Ectodermal cell (in vitro differentiated cells): ENCODE measurements around the gene CUL7. TPM values are rescaled to one million over a fixed set of nuclear protein-coding genes. Genes with fewer than 3 reads are reported as not detected.

Experiments
- H3K27ac ChIP-seq: 2 replicates; pipeline ENCODE4 v1.7.0; 2013; ENCODE audit warnings: mild to moderate bottlenecking, low read depth, low read length; ENCODE audit not compliant: insufficient read depth, poor library complexity, severe bottlenecking
- H3K27me3 ChIP-seq: 2 replicates; pipeline ENCODE4 v1.7.0; 2013; ENCODE audit warnings: mild to moderate bottlenecking, low read length; ENCODE audit not compliant: insufficient read depth, control insufficient read depth, poor library complexity, severe bottlenecking
- H3K36me3 ChIP-seq: one replicate; pipeline ENCODE4 v1.7.0; 2013; ENCODE audit warnings: low read length; ENCODE audit not compliant: control insufficient read depth, insufficient read depth
- H3K4me1 ChIP-seq: one replicate; pipeline ENCODE4 v1.7.0; 2013; ENCODE audit warnings: low read length; ENCODE audit not compliant: control insufficient read depth, insufficient read depth
- H3K4me3 ChIP-seq: 2 replicates; pipeline ENCODE4 v1.7.0; 2013; ENCODE audit warnings: low read depth, low read length, control low read depth; ENCODE audit not compliant: insufficient read depth
- H3K9me3 ChIP-seq: 2 replicates; pipeline ENCODE4 v1.7.0; 2013; ENCODE audit warnings: mild to moderate bottlenecking, low read length, moderate library complexity; ENCODE audit not compliant: control insufficient read depth
- WGBS, 2 experiments: methylation state at CpG; one replicate each; pipeline ENCODE4 v1.1.7; 2013; ENCODE audit warnings: missing lambda C conversion rate in 2 of 2; 5-methylcytosine and 5-hydroxymethylcytosine counted together
- polyA plus RNA-seq, 4 experiments: library from polyadenylated mRNA; stranded (reverse); fragments of 50-300 nt; gene quantifications; one replicate each; pipeline ENCODE4 v1.2.3, GENCODE V29; 2013

CUL7 gene
- 36.0 TPM for polyA plus RNA-seq (2013, experiment 1 of 4)
- 36.3 TPM for polyA plus RNA-seq (2013, experiment 2 of 4)
- polyA plus RNA-seq (2013, experiment 3 of 4): 25.3 TPM
- polyA plus RNA-seq (2013, experiment 4 of 4): 30.0 TPM

DNA sequence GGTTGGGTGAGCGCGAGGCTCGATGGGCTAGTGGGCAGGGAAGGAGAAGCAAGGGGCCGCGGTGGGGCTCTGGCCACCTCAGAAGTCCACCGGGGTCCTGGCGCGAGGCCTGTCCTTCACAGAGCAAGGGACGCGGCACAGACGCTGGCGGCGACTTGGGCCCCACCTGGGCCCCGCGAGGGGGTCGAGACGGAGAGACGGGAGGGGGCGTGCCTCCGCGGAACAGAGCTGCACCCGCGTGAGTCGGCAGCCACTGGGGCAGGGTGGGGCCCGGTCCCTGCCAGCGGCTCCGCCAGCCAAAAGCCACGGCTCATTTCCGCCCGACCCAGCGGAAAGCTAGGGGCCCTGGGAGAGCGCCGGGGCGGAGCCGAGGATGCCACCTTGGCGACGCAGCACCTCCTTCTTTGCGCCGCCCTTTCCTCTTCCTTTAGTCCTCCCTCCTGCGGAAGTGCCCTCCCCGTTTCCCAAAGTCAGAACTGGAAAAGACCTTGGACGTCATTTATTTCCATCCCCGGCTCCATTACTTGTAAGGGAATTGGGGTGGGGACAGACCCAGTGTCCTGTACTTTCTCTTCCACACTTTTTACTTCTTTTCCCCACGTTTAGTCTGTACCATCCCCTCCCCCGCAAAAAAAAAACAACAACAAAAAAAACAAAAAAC, at the start of gene CUL7:
TSS of gene CUL7 (minus strand) at position 307 of the 661 bp plus-strand sequence. CDS start 1,063 bp downstream, outside the sequence.
- Histone ChIP-seq H3K36me3 (peaks cover 15% of the 10 kb centered on the region), H3K4me1 (peaks cover 15% of the 10 kb centered on the region), H3K9me3 (no peaks in the 10 kb centered on the region), H3K4me3 (peak within 1 kb of the TSS; percentile 82), H3K27me3 (no peaks in the 10 kb centered on the region), H3K27ac (peak within 1 kb of the TSS; percentile 71)
- 1 to 3% methylated on average over 44 to 45 of the region's 45 CpGs for WGBS, 2 experiments

DNA sequence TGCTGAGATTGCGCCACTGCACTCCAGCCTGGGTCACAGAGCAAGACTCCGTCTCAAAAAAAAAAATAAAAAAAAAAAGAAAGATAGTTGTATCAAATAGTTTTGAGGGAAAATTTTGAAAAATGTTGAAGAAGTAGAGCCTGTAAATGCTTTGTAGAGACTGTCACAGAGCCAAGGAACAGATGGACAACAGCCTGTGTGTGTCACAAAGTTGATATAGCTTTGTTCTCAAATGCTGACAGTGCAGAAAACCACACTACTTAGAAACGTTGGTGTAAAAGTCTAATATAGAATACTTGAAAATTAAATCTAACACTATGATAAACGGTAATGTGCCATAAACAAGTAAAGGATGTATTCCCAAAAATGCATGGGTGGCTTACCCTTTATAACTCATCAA, 47.8 kb upstream of the CUL7 start:
- peaks cover 14% of the 10 kb centered on the region for H3K4me1 ChIP-seq
- no peaks in the 10 kb centered on the region for H3K9me3 ChIP-seq
- H3K27me3 ChIP-seq: no peaks in the 10 kb centered on the region
- no peaks in the 10 kb centered on the region for H3K36me3 ChIP-seq
- H3K27ac ChIP-seq: no peak overlapping the region
- WGBS, 2 experiments: 84 to 98% methylated on average over 3 to 4 of the region's 4 CpGs
- no peak overlapping the region for H3K4me3 ChIP-seq

DNA sequence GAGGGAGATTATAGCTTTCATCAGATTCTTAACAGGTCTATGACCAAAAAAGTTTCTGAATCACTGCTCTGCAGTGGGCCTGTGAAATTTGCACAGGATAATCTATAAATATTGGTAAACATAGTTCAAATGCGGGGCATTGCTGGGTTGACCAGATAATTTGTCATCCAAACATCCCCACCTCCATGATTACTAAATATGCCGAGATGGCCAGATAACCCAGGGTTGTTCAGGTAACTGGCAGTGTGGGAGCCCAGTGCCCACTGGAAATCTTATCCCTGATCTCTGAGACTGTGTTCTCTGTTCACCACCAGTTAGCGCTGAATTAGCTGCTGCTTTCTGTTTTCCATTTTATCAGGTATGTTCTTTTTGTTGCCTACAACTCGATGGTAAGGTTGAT, 43.9 kb upstream of the CUL7 start:
- Histone ChIP-seq H3K36me3 (no peaks in the 10 kb centered on the region), H3K9me3 (no peaks in the 10 kb centered on the region), H3K27ac (no peak overlapping the region), H3K4me1 (peaks cover 34% of the 10 kb centered on the region), H3K4me3 (no peak overlapping the region), H3K27me3 (no peaks in the 10 kb centered on the region)
- 91 to 92% methylated on average over 4 of the region's 4 CpGs for WGBS, 2 experiments

DNA sequence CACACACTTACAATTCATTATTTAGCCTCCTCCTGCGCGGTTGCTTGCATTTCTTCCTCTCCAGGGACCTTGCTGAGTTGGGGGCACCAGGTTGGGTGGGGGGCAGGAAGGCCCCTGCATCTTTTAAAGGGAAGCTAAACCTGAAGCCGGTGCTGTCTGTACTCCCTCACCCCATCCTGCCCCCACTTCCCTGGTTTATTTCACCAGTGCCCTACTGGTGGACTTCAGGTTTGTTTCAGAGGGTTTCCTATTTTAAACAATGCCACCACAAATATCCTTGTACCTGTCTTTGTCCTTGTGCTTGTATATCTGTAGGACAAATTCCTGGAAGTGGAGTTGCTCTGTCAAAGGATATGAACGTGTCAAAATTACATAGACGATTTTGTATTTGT, 43.4 kb upstream of the CUL7 start:
- no peaks in the 10 kb centered on the region for H3K36me3 ChIP-seq
- no peaks in the 10 kb centered on the region for H3K27me3 ChIP-seq
- no peak overlapping the region for H3K4me3 ChIP-seq
- H3K9me3 ChIP-seq: no peaks in the 10 kb centered on the region
- no peak overlapping the region for H3K27ac ChIP-seq
- H3K4me1 ChIP-seq: peaks cover 34% of the 10 kb centered on the region
- WGBS, 2 experiments: 80 to 85% methylated on average over 5 of the region's 5 CpGs

DNA sequence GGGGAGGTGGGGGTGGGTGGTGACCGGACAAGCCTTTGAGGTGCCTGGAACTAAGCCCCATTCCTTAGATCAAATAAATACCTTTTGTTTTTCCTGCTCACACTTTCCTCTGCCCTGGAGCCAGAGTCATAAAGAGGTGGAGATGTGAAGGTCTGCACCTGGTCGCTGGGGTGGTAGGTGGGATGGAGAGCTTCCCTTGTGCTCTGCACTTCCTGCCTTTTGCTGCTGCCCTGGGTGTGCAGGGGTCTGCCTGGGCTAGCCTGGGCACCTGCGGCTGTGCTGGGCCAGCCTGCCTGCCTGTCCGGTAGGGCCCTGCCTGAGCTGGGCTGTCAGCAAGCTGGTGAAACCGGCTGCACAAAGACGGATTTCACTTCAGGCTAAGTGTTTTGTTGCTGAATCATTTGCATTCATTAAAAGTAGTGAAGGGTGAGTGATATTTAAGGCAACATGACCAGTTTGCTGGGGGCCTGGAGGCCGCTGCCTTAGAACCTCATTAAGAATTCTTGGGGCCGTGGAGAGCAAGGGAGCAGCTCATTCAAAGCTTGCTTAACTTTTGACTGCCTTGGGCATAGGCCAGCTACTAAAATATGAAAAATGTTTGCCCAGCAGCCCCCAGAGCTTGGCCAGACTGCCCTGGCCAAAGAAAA, 42.9 kb upstream of the CUL7 start:
- no peaks in the 10 kb centered on the region for H3K36me3 ChIP-seq
- peak overlapping the region; percentile 55 for H3K27ac ChIP-seq
- WGBS, 2 experiments: 51 to 56% methylated on average over 7 of the region's 8 CpGs
- H3K4me1 ChIP-seq: peaks cover 34% of the 10 kb centered on the region
- H3K9me3 ChIP-seq: no peaks in the 10 kb centered on the region
- no peaks in the 10 kb centered on the region for H3K27me3 ChIP-seq
- H3K4me3 ChIP-seq: no peak overlapping the region

DNA sequence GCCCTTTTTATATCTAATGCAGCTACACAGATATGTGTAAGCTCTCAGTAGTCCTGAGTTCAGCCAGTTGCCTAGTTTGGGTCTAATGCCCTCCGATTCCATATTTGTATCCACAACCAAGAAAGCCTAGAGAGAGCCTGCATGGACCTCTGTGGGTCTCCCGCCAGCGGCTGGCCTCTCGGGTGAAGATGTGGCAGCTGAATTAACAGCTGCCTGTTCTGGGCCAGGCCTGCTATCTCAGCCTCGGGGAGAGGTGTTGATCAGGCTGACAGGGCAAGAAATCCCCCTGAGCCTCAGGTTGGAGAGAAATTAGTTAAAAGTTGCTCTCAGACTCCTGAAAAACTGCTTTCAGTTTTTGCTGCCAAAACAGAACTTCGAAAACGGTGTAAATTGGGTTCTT, 42.3 kb upstream of the CUL7 start:
- Histone ChIP-seq H3K9me3 (no peaks in the 10 kb centered on the region), H3K36me3 (no peaks in the 10 kb centered on the region), H3K27me3 (no peaks in the 10 kb centered on the region), H3K27ac (peak overlapping the region; percentile 55), H3K4me1 (peaks cover 36% of the 10 kb centered on the region), H3K4me3 (no peak overlapping the region)
- 78 to 84% methylated on average over 7 of the region's 7 CpGs for WGBS, 2 experiments

DNA sequence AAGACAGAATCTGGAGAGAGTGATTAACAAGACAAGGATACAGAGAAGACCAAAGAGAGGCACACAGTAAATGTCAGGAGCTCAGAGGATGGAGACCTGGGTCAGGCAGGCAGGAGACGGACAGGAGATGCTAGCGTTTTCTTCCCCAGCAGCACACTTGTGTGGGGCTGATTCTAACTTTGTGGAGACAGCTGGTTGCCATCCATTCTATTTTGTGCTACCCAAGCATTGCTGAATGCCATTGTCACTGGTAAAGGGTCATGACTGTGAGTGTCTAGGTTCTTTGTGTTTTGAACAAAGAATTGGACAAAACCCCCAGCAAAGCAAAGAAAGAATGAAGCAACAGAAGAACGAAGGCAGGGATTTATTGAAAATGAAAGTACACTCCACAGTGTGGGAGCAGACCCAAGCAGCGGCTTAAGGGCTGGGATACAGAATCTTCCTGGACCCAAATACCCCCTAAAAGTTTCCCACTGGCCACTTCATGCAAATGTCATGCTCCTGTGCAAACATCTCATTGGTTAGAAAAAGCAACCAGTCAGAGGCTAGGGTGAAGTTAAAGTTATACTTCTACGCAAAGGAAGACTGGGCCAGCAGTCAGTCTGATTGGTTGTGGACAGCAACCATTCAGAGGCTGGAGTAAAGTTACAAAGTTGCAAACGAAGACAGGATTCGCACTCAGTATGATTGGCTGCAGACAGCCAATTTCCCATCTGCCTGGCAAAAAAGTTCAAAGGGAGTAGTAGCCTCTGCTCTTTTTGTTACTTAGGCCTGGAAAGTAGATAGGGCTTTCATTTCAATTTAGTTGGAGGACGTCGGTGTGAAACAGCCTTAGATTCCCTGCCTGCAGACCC, 40.0 kb upstream of the CUL7 start:
- no peaks in the 10 kb centered on the region for H3K36me3 ChIP-seq
- H3K4me1 ChIP-seq: peaks cover 59% of the 10 kb centered on the region
- no peaks in the 10 kb centered on the region for H3K27me3 ChIP-seq
- 77 to 78% methylated on average over 9 of the region's 9 CpGs for WGBS, 2 experiments
- no peaks in the 10 kb centered on the region for H3K9me3 ChIP-seq
- H3K4me3 ChIP-seq: no peak overlapping the region
- H3K27ac ChIP-seq: peak overlapping the region; percentile 73

DNA sequence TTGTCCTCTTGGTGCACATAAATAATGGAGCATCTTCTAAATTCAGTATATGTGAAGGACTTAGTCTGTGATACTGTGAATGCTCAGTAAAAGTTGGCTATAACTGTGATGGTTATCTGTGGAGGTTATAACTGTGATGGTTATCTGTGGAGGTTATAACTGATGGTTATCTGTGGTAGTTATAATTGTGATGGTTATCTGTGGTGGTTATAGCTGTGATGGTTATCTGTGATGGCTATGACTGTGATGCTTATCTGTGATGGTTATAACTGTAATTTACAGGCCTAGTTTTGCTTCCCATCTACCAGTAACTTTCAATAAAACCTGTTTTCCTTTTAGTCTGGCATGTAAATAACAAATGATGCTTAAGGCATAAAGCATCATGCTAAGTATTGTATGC, 39.0 kb upstream of the CUL7 start:
- H3K36me3 ChIP-seq: no peaks in the 10 kb centered on the region
- peaks cover 59% of the 10 kb centered on the region for H3K4me1 ChIP-seq
- no peak overlapping the region for H3K27ac ChIP-seq
- H3K4me3 ChIP-seq: no peak overlapping the region
- no peaks in the 10 kb centered on the region for H3K27me3 ChIP-seq
- H3K9me3 ChIP-seq: no peaks in the 10 kb centered on the region

DNA sequence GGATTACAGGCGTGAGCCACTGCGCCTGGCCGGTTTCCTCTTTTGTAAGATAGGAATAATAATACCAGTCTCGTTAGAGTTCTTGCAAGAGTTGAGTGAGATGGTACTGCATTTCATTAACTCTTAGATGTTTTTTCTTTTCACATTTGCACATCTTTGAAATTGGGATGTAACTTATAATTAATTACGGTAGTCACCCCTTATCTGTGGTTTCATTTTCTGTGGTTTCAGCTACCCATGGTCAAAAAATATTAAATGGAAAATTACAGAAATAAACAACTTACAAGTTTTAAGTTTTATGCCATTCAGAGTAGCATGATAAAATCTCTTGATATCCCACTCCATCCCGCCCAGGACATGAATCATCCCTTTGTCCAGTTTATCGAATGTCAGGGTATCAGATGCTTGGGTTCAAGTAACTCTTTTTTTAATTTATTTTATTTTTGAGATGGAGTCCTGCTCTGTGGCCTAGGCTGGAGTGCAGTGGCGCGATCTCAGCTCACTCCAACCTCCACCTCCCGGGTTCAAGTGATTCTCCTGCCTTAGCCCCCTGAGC, 37.9 kb upstream of the CUL7 start:
- H3K4me1 ChIP-seq: peaks cover 51% of the 10 kb centered on the region
- no peak overlapping the region for H3K4me3 ChIP-seq
- no peaks in the 10 kb centered on the region for H3K36me3 ChIP-seq
- no peaks in the 10 kb centered on the region for H3K9me3 ChIP-seq
- WGBS, 2 experiments: 89 to 90% methylated on average over 9 to 10 of the region's 10 CpGs
- H3K27me3 ChIP-seq: no peaks in the 10 kb centered on the region
- H3K27ac ChIP-seq: no peak overlapping the region

DNA sequence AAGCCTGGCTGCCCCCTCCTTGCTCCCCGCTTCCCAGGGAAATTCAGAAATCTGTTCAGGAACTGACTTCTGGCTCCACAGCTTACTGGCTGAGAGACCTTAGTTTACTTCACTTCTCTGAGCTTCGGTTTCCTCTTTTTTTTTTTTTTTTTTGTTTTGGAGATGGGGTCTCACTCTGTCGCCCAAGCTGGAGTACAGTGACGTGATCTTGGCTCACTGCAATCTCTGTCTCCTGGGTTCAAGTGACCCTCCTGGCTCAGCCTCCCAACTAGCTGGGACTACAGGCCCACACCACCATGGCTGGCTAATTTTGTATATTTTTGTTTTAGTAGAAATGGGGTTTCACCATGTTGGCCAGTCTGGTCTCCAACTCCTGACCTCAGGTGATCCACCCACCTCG, 37.4 kb upstream of the CUL7 start:
- 68 to 70% methylated on average over 5 of the region's 5 CpGs for WGBS, 2 experiments
- no peak overlapping the region for H3K4me3 ChIP-seq
- no peaks in the 10 kb centered on the region for H3K36me3 ChIP-seq
- no peaks in the 10 kb centered on the region for H3K9me3 ChIP-seq
- no peaks in the 10 kb centered on the region for H3K27me3 ChIP-seq
- H3K4me1 ChIP-seq: peaks cover 47% of the 10 kb centered on the region
- peak overlapping the region; percentile 88 for H3K27ac ChIP-seq
